HL-60 (cell line): ENCODE measurements around the gene AGAP1.

Source experiments
- DNase-seq, 2 experiments: peaks; one replicate each; pipeline ENCODE4 v3.0.0-alpha.2; 2010 to 2020; ENCODE audit warnings: low read depth in 1 of 2, low spot score in 1 of 2
- H3K27ac ChIP-seq: fragments of 250-450 bp; sonication (Bioruptor Pico); replicated peaks from 2 replicates; pipeline ENCODE4 v1.5.1; 2020; ENCODE audit warnings: mild to moderate bottlenecking, moderate library complexity
- H3K27me3 ChIP-seq: fragments of 250-450 bp; sonication (Bioruptor Pico); 2 replicates; pipeline ENCODE4 v1.5.1; 2021; ENCODE audit warnings: mild to moderate bottlenecking, moderate library complexity; ENCODE audit not compliant: insufficient read depth, poor library complexity, severe bottlenecking
- H3K4me3 ChIP-seq: replicated peaks from 2 replicates; pipeline ENCODE4 v1.5.1; 2011; ENCODE audit warnings: mild to moderate bottlenecking, control low read depth, low read length; ENCODE audit not compliant: insufficient read depth
- GABPA ChIP-seq: IDR thresholded peaks from 2 replicates; pipeline ENCODE4 v1.6.1; 2012; ENCODE audit warnings: low read depth
- POLR2AphosphoS5 ChIP-seq: IDR thresholded peaks from 2 replicates; pipeline ENCODE4 v1.6.1; 2012; ENCODE audit warnings: low read depth
- REST ChIP-seq: IDR thresholded peaks from 2 replicates; pipeline ENCODE4 v1.6.1; 2012; ENCODE audit warnings: low read depth; ENCODE audit not compliant: insufficient replicate concordance
- SPI1 ChIP-seq: IDR thresholded peaks from 2 replicates; pipeline ENCODE4 v1.6.1; 2012; ENCODE audit warnings: low read depth, mild to moderate bottlenecking, borderline replicate concordance
- TF ChIP-seq, protein P1 (sequence below): IDR thresholded peaks from one replicate; pipeline ENCODE4 v1.5.1; 2011; ENCODE audit warnings: low read length, control low read depth, inconsistent platforms; ENCODE audit not compliant: insufficient read depth

The AGAP1 gene

DNA sequence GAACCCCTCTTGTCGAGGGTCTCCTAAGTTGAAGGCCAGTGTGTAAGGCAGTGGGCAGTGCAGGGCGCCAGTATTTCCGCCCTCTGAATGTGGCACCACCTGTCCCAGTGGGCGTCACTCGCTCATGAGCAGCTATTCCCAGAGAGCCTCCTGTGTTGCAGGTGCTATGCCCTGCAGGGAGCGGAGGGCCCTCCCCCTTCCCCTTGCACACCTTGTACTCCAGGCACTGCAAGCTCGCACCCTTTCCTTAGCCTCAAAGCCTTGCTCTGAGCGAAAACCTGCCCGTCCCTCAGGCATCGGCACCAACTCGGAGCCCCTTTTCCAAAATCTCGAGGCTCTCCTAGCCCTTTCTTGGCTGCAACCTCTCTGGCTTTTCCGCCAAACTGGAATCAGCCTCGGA, 282.7 kb downstream of the AGAP1 start:
- Histone ChIP-seq H3K4me3 (no peak overlapping the region), H3K27me3 (no peaks in the 10 kb centered on the region), H3K27ac (no peak overlapping the region)
- DNase-seq: no peak
- TF ChIP-seq GABPA: no peak

- peak; percentile 15 to 49 for DNase-seq
- TF ChIP-seq, protein P1, sequence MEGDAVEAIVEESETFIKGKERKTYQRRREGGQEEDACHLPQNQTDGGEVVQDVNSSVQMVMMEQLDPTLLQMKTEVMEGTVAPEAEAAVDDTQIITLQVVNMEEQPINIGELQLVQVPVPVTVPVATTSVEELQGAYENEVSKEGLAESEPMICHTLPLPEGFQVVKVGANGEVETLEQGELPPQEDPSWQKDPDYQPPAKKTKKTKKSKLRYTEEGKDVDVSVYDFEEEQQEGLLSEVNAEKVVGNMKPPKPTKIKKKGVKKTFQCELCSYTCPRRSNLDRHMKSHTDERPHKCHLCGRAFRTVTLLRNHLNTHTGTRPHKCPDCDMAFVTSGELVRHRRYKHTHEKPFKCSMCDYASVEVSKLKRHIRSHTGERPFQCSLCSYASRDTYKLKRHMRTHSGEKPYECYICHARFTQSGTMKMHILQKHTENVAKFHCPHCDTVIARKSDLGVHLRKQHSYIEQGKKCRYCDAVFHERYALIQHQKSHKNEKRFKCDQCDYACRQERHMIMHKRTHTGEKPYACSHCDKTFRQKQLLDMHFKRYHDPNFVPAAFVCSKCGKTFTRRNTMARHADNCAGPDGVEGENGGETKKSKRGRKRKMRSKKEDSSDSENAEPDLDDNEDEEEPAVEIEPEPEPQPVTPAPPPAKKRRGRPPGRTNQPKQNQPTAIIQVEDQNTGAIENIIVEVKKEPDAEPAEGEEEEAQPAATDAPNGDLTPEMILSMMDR: peak; percentile 60
- TF ChIP-seq SPI1: no peak
- Histone ChIP-seq H3K4me3 (no peak overlapping the region), H3K27me3 (no peaks in the 10 kb centered on the region), H3K27ac (no peak overlapping the region)
Measured at GRCh38 chr2:235779444-235779896, 285.6 kb downstream of the AGAP1 start.

- TF ChIP-seq GABPA (no peak), POLR2AphosphoS5 (no peak), SPI1 (no peak), REST (no peak)
- TF ChIP-seq, protein P1: no peak
- Histone ChIP-seq H3K4me3 (no peak overlapping the region), H3K27me3 (no peaks in the 10 kb centered on the region), H3K27ac (no peak overlapping the region)
- DNase-seq: no peak
Measured at GRCh38 chr2:235780401-235780800, 286.6 kb downstream of the AGAP1 start.

DNA sequence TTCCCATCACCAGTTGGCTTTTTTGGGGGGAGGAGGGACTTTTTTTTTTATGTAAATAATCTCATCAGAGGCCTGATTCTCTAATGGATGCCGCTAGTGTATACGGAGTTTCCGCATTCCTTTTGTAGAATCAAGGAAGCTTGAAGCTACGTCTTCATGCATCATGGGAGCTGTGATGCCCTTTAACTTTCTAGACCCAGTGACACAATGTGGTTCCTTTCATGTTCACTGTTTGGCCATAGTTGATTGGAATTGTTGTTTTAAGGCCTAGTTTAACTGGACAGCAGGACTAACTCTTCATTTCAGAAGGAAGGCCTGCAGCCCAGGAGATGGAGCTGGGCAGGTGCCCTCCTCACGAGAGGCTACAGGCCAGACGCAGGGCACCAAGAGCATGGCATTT, 287.9 kb downstream of the AGAP1 start:
- TF ChIP-seq POLR2AphosphoS5 (no peak), REST (no peak)
- TF ChIP-seq, protein P1: no peak
- no peak for DNase-seq
- H3K27me3 ChIP-seq: no peaks in the 10 kb centered on the region
- H3K4me3 ChIP-seq: no peak overlapping the region
- H3K27ac ChIP-seq: no peak overlapping the region

DNA sequence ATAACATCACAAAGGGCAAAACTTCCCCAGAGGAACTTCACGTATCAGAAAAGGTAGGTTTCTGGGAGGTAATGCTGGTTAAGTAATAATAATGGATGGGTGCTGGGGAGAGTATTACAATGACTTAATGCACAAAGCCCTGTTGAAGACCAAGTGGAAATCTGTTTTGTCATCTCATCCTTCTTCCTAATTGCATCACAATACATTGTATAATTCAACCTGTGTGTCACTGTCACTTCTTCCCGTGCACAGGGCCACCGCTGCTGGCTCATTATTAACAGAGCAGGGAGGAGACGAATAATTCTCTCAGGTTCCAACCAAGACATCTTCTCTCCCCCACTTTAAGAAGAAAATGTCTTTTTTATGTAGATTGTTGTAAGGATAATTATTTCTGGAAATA, 290.9 kb downstream of the AGAP1 start:
- no peak for DNase-seq
- Histone ChIP-seq H3K27ac (no peak overlapping the region), H3K27me3 (no peaks in the 10 kb centered on the region), H3K4me3 (no peak overlapping the region)
- TF ChIP-seq POLR2AphosphoS5: no peak
- no peak for TF ChIP-seq REST
- TF ChIP-seq, protein P1: no peak
- TF ChIP-seq SPI1: no peak
- TF ChIP-seq GABPA: no peak
